Keratinocyte (primary cell): ENCODE measurements around the gene SIGLEC9.

ENCODE experiments used
- EZH2 ChIP-seq: IDR thresholded peaks from one replicate; pipeline ENCODE4 v1.6.1; 2012; ENCODE audit warnings: inconsistent platforms, mild to moderate bottlenecking, low read length, moderate library complexity
- TF ChIP-seq, protein P1 (sequence below), 3 experiments: IDR thresholded peaks in 1 of 3; conservative IDR thresholded peaks in 1 of 3; optimal IDR thresholded peaks in 1 of 3; 2 replicates in 2 of 3; 3 replicates in 1 of 3; pipeline versions ENCODE3 to v1.5.1; 2011; ENCODE audit warnings: low read length in 3 of 3, mild to moderate bottlenecking in 3 of 3, moderate library complexity in 2 of 3, control low read depth in 1 of 3, inconsistent platforms in 1 of 3; ENCODE audit not compliant: insufficient read depth in 2 of 3; ENCODE audit errors: extremely low read depth in 1 of 3

DNA sequence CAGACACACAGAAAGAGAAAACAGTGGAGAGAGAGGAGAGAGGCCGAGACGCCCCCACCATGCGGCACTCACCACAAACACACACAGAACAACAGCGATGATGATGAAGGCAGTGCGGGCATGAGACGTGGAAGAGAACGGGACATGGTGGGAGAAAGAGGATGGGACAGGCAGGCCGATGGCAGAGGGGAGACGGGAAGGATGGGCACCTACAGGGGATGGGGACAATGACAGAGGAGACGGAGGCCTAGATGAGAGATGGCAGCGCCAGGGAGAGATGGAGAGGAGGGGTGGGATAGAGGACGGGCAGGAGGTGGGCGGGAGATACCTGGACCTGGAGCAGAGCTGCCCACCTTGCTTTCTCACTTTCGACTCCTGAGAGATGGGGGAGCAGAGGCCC, 40.9 kb upstream of the SIGLEC9 start:
- TF ChIP-seq, protein P1, sequence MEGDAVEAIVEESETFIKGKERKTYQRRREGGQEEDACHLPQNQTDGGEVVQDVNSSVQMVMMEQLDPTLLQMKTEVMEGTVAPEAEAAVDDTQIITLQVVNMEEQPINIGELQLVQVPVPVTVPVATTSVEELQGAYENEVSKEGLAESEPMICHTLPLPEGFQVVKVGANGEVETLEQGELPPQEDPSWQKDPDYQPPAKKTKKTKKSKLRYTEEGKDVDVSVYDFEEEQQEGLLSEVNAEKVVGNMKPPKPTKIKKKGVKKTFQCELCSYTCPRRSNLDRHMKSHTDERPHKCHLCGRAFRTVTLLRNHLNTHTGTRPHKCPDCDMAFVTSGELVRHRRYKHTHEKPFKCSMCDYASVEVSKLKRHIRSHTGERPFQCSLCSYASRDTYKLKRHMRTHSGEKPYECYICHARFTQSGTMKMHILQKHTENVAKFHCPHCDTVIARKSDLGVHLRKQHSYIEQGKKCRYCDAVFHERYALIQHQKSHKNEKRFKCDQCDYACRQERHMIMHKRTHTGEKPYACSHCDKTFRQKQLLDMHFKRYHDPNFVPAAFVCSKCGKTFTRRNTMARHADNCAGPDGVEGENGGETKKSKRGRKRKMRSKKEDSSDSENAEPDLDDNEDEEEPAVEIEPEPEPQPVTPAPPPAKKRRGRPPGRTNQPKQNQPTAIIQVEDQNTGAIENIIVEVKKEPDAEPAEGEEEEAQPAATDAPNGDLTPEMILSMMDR (optimal IDR thresholded peaks at IDR 0.05 in 1 of 3, IDR thresholded peaks at IDR 0.05 in 1 of 3, conservative IDR thresholded peaks at IDR 0.05 in 1 of 3; ENCODE audit: extremely low read depth in 1 of 3, insufficient read depth in 2 of 3, low read length in 3 of 3) = no peak
- no peak for TF ChIP-seq EZH2
